Measurements from ENCODE around the gene REXO5. TPM values are rescaled to one million over a fixed set of nuclear protein-coding genes. Genes with fewer than 3 reads are reported as not detected.

The REXO5 gene
- total RNA-seq, 1 experiment from 2014 or later, result 9.1 TPM

DNA sequence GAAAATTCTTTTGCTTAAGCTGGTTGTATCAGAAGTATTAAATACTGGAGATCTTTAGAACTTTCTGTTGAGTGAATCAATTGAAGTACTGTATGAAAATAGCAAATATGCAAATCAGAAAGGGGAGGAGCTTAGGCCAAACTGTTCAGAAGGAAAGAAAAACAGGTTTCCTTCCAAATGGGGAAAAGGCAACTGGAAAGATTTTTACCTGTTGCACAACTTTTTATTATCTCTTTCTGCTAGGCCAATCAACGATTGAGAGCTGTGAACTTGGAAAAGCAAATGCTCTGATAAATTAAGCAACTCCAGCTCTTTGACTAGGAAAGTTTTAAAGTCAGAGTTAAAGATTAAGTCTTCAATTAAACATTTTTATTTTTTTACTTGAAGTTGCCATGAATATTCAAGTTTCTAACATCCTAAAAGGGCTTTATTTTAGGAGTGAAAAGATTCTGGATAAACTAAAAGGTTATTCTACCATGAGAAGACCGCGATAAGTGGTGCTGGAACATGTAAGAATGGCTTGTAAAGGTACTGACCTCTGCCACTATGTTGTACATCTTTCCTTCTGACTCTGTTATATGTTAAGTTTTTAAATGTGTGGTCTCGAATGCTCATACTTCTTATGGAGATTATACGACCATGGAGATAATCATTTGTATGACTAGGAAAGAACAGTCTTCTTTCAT is 77.4 kb downstream of the REXO5 start:
- no peaks in the 10 kb centered on the region for H3K27me3 ChIP-seq (replicated peaks; ENCODE audit: insufficient read depth, low read depth, low read length, poor library complexity)
- H3K9me3 ChIP-seq (ENCODE audit: low read depth, low read length, poor library complexity, severe bottlenecking), result no peaks in the 10 kb centered on the region
- POLR2A ChIA-PET (ENCODE audit: low non-redundant PET), result no interaction called here
- H3K27ac ChIP-seq (ENCODE audit: low read depth, low read length, poor library complexity, severe bottlenecking), result no peak overlapping the region
- CTCF ChIA-PET, result no interaction called here
- no peak overlapping the region for H3K4me3 ChIP-seq (ENCODE audit: low read depth, low read length, poor library complexity, severe bottlenecking)
- no peak for DNase-seq (ENCODE audit: low spot score)
- no peaks in the 10 kb centered on the region for H3K4me1 ChIP-seq (ENCODE audit: insufficient read depth, low read length, poor library complexity, severe bottlenecking)
- H3K36me3 ChIP-seq (ENCODE audit: insufficient read depth, low read length, poor library complexity, severe bottlenecking), result no peaks in the 10 kb centered on the region
- TF ChIP-seq, protein P1, sequence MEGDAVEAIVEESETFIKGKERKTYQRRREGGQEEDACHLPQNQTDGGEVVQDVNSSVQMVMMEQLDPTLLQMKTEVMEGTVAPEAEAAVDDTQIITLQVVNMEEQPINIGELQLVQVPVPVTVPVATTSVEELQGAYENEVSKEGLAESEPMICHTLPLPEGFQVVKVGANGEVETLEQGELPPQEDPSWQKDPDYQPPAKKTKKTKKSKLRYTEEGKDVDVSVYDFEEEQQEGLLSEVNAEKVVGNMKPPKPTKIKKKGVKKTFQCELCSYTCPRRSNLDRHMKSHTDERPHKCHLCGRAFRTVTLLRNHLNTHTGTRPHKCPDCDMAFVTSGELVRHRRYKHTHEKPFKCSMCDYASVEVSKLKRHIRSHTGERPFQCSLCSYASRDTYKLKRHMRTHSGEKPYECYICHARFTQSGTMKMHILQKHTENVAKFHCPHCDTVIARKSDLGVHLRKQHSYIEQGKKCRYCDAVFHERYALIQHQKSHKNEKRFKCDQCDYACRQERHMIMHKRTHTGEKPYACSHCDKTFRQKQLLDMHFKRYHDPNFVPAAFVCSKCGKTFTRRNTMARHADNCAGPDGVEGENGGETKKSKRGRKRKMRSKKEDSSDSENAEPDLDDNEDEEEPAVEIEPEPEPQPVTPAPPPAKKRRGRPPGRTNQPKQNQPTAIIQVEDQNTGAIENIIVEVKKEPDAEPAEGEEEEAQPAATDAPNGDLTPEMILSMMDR (conservative IDR thresholded peaks at IDR 0.05; ENCODE audit: low read depth, low read length), result no peak
- TF ChIP-seq EZH2 (IDR thresholded peaks at IDR 0.05; ENCODE audit: borderline replicate concordance, low read depth, low read length, poor library complexity, severe bottlenecking), result no peak
- no TSS peak for BruUV-seq (replicated peaks)
- intact Hi-C loops (cut with micrococcal nuclease; ENCODE audit: unreplicated experiment), result no loop called here

- no TSS peak for BruUV-seq (replicated peaks)
- Histone ChIP-seq H3K9me3 (ENCODE audit: low read depth, low read length, poor library complexity, severe bottlenecking) (no peaks in the 10 kb centered on the region), H3K4me1 (ENCODE audit: insufficient read depth, low read length, poor library complexity, severe bottlenecking) (no peaks in the 10 kb centered on the region), H3K36me3 (ENCODE audit: insufficient read depth, low read length, poor library complexity, severe bottlenecking) (no peaks in the 10 kb centered on the region), H3K4me3 (ENCODE audit: low read depth, low read length, poor library complexity, severe bottlenecking) (no peak overlapping the region), H3K27me3 (replicated peaks; ENCODE audit: insufficient read depth, low read depth, low read length, poor library complexity) (no peaks in the 10 kb centered on the region), H3K27ac (ENCODE audit: low read depth, low read length, poor library complexity, severe bottlenecking) (no peak overlapping the region)
- TF ChIP-seq, protein P1 (conservative IDR thresholded peaks at IDR 0.05; ENCODE audit: low read depth, low read length), result no peak
- TF ChIP-seq EZH2 (IDR thresholded peaks at IDR 0.05; ENCODE audit: borderline replicate concordance, low read depth, low read length, poor library complexity, severe bottlenecking), result no peak
- ChIA-PET CTCF (no interaction called here), POLR2A (ENCODE audit: low non-redundant PET) (no interaction called here)
- DNase-seq (ENCODE audit: low spot score), result no peak
- intact Hi-C loops (cut with micrococcal nuclease; ENCODE audit: unreplicated experiment), result no loop called here
Measured at GRCh38 chr16:20884240-20884556, 77.9 kb downstream of the REXO5 start.

DNA sequence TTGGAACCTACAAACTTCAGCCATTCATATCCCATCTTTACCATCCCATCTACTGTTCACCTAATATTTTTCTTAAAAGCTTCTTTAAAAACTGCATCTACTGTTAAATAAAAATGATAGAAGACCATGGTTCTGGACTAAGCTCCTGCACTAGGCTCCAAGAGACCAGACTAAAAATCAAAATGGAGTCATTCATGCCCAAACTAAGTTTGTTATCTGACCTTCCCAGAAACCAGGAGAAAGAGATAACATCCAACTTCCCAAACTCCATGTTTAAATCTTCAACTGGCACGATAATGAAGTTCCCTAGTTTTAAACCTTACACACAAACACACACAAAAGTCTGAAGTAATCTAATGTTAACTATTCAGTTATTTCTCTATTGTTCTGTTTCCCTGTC is 80.0 kb downstream of the REXO5 start:
- Histone ChIP-seq H3K9me3 (ENCODE audit: low read depth, low read length, poor library complexity, severe bottlenecking) (no peaks in the 10 kb centered on the region), H3K4me1 (ENCODE audit: insufficient read depth, low read length, poor library complexity, severe bottlenecking) (no peaks in the 10 kb centered on the region), H3K36me3 (ENCODE audit: insufficient read depth, low read length, poor library complexity, severe bottlenecking) (no peaks in the 10 kb centered on the region), H3K4me3 (ENCODE audit: low read depth, low read length, poor library complexity, severe bottlenecking) (no peak overlapping the region), H3K27ac (ENCODE audit: low read depth, low read length, poor library complexity, severe bottlenecking) (no peak overlapping the region), H3K27me3 (replicated peaks; ENCODE audit: insufficient read depth, low read depth, low read length, poor library complexity) (no peaks in the 10 kb centered on the region)
- TF ChIP-seq EZH2 (IDR thresholded peaks at IDR 0.05; ENCODE audit: borderline replicate concordance, low read depth, low read length, poor library complexity, severe bottlenecking), result no peak
- TF ChIP-seq, protein P1 (conservative IDR thresholded peaks at IDR 0.05; ENCODE audit: low read depth, low read length), result no peak
- DNase-seq (ENCODE audit: low spot score), result no peak
- POLR2A ChIA-PET (ENCODE audit: low non-redundant PET), result no interaction called here
- BruUV-seq (replicated peaks), result no TSS peak
- CTCF ChIA-PET, result no interaction called here
- intact Hi-C loops (cut with micrococcal nuclease; ENCODE audit: unreplicated experiment), result no loop called here
